Neural cell (in vitro differentiated cells): ENCODE results near the gene DMXL1. TPM values are rescaled to one million over a fixed set of nuclear protein-coding genes. Genes with fewer than 3 reads are reported as not detected.

ENCODE experiments used
- H2AFZ ChIP-seq: fragments of 200-600, 300-800 bp; sonication (generic), shearing (Covaris generic); 2 replicates; pipeline ENCODE4 v1.6.0; 2014; ENCODE audit warnings: low read depth, mild to moderate bottlenecking, antibody characterized with exemption, low read length, moderate library complexity
- H3F3A ChIP-seq: fragments of 200-600 bp; shearing (Covaris generic); 2 replicates; pipeline ENCODE4 v1.6.1; 2016; ENCODE audit warnings: mild to moderate bottlenecking, moderate library complexity, mixed read lengths, antibody characterized with exemption, low read length; ENCODE audit not compliant: insufficient read depth, poor library complexity, severe bottlenecking
- H3K27ac ChIP-seq: fragments of 200-600, 300-800 bp; sonication (generic), shearing (Covaris generic); 2 replicates; pipeline ENCODE4 v1.5.1; 2014; ENCODE audit warnings: mild to moderate bottlenecking, low read length, moderate library complexity
- H3K27me3 ChIP-seq: fragments of 300-800, 200-600 bp; sonication (generic), shearing (Covaris generic); 2 replicates; pipeline ENCODE4 v1.6.0; 2014; ENCODE audit warnings: mild to moderate bottlenecking, low read depth, low read length, moderate library complexity; ENCODE audit not compliant: insufficient read depth
- H3K36me3 ChIP-seq: fragments of 300-800, 200-600 bp; sonication (generic), shearing (Covaris generic); 2 replicates; pipeline ENCODE4 v1.5.1; 2014; ENCODE audit warnings: mild to moderate bottlenecking, antibody characterized with exemption, low read length, moderate library complexity; ENCODE audit not compliant: insufficient read depth
- H3K4me2 ChIP-seq: fragments of 300-800, 200-600 bp; sonication (generic), shearing (Covaris generic); 2 replicates; pipeline ENCODE4 v1.6.0; 2014; ENCODE audit warnings: mild to moderate bottlenecking, low read length
- H3K4me3 ChIP-seq: fragments of 300-800, 200-600 bp; sonication (generic), shearing (Covaris generic); 2 replicates; pipeline ENCODE4 v1.5.1; 2014; ENCODE audit warnings: mild to moderate bottlenecking, low read length, moderate library complexity
- H3K79me2 ChIP-seq: fragments of 200-600 bp; shearing (Covaris generic); replicated peaks from 2 replicates; pipeline ENCODE4 v1.6.0; 2014; ENCODE audit warnings: mild to moderate bottlenecking, low read length, moderate library complexity; ENCODE audit not compliant: insufficient read depth
- H3K9ac ChIP-seq: fragments of 300-800, 200-600 bp; sonication (generic), shearing (Covaris generic); 2 replicates; pipeline ENCODE4 v1.6.1; 2016; ENCODE audit warnings: mild to moderate bottlenecking, low read length, mixed read lengths
- H3K9me2 ChIP-seq: fragments of 200-600 bp; shearing (Covaris generic); 2 replicates; pipeline ENCODE4 v1.6.1; 2016; ENCODE audit warnings: mild to moderate bottlenecking, low read length, mixed read lengths; ENCODE audit not compliant: insufficient read depth
- H3K9me3 ChIP-seq: fragments of 200-600, 300-800 bp; sonication (generic), shearing (Covaris generic); 2 replicates; pipeline ENCODE4 v1.6.1; 2016; ENCODE audit warnings: mild to moderate bottlenecking, mixed run types, low read length, moderate library complexity, mixed read lengths
- H4K20me1 ChIP-seq: fragments of 200-600 bp; shearing (Covaris generic); 2 replicates; pipeline ENCODE4 v1.6.1; 2016; ENCODE audit warnings: mild to moderate bottlenecking, mixed run types; ENCODE audit not compliant: insufficient read depth
- EP300 ChIP-seq: fragments of 450-650 bp; conservative IDR thresholded peaks from 2 replicates; pipeline ENCODE4 v1.6.1; 2014; ENCODE audit warnings: antibody characterized with exemption, mild to moderate bottlenecking, moderate library complexity; ENCODE audit not compliant: poor library complexity, severe bottlenecking
- EZH2 ChIP-seq: fragments of 200-600, 300-800 bp; shearing (Covaris generic), sonication (generic); IDR thresholded peaks from 2 replicates; pipeline ENCODE4 v1.6.1; 2014; ENCODE audit warnings: antibody characterized with exemption, low read length, borderline replicate concordance, mild to moderate bottlenecking; ENCODE audit not compliant: insufficient read depth, poor library complexity, severe bottlenecking
- MXI1 ChIP-seq: fragments of 450-650 bp; conservative IDR thresholded peaks from 2 replicates; pipeline ENCODE4 v1.6.1; 2014; ENCODE audit warnings: antibody characterized with exemption, mild to moderate bottlenecking; ENCODE audit not compliant: poor library complexity, severe bottlenecking
- POLR2AphosphoS5 ChIP-seq: IDR thresholded peaks from 2 replicates; pipeline ENCODE4 v1.6.1; 2012
- RAD21 ChIP-seq: fragments of 450-650 bp; conservative IDR thresholded peaks from 2 replicates; pipeline ENCODE4 v1.6.1; 2014; ENCODE audit warnings: antibody characterized with exemption, mild to moderate bottlenecking, moderate library complexity
- SMC3 ChIP-seq: fragments of 450-650 bp; conservative IDR thresholded peaks from 2 replicates; pipeline ENCODE4 v1.6.1; 2014; ENCODE audit warnings: antibody characterized with exemption, mild to moderate bottlenecking, moderate library complexity; ENCODE audit not compliant: poor library complexity
- TAF1 ChIP-seq: IDR thresholded peaks from 2 replicates; pipeline ENCODE4 v1.6.1; 2012; ENCODE audit warnings: low read depth
- polyA plus RNA-seq: library from polyadenylated mRNA; depleted of rRNA; stranded (reverse); fragments of >200 nt; gene quantifications from 2 replicates; pipeline ENCODE4 v1.2.3, GENCODE V29; 2014
- TF ChIP-seq, protein P1 (sequence below): fragments of 450-650 bp; IDR thresholded peaks from 2 replicates; pipeline ENCODE4 v1.5.1; 2014; ENCODE audit warnings: antibody characterized with exemption, mild to moderate bottlenecking, moderate library complexity; ENCODE audit not compliant: poor library complexity, severe bottlenecking
- TF ChIP-seq, protein P2 (sequence below): IDR thresholded peaks from 2 replicates; pipeline ENCODE4 v1.6.1; 2012; ENCODE audit warnings: borderline replicate concordance

The DMXL1 gene
- polyA plus RNA-seq, 1 donor from 2014 or later, result 46.9 TPM

DNA sequence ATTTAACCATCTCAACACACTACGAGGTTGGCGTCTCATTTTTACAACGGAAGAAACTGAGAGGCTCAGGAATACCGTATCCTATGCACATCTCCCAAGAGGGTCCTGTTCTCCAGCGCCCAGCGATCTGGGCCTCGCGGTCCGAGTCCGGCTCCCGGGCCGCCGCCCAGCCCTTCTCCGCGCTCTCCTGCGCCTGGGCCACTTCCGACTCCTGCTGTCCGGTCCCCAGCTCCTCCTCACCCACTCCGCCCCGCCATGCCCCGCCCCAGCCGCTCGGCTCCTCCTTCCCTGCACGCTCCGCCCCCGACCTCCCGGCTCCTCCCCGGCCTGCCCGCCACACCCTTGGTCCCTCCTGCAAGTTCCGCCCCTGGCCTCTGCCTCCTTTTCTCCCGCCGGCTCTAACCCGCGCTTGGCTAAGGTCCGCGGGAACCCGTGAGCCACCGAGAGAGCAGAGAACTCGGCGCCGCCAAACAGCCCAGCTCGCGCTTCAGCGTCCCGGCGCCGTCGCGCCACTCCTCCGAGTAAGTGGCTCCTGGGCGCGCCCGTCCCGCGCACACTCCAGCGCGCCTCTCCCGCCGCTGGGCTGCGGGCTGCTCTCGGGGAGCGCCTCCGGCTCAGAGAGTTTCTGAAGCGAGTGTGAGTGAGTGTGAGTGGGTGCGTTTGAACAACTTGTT, 197.6 kb downstream of the DMXL1 start:
- Histone ChIP-seq H3K9me3 (no peaks in the 10 kb centered on the region), H3K9me2 (no peaks in the 10 kb centered on the region), H4K20me1 (no peaks in the 10 kb centered on the region), H3K4me2 (peak overlapping the region; percentile 64), H3K4me3 (peak overlapping the region; percentile 90), H3K79me2 (no peaks in the 10 kb centered on the region), H2AFZ (peak overlapping the region; percentile 62), H3K27me3 (peaks cover 10% of the 10 kb centered on the region), H3K27ac (peak overlapping the region; percentile 36), H3K36me3 (no peaks in the 10 kb centered on the region), H3K9ac (peak overlapping the region; percentile 65), H3F3A (no peaks in the 10 kb centered on the region)
- TF ChIP-seq MXI1 (peak; percentile 19), EZH2 (no peak), RAD21 (no peak), EP300 (no peak), POLR2AphosphoS5 (peak; percentile 4), TAF1 (no peak), SMC3 (peak; percentile 22)
- TF ChIP-seq, protein P1, sequence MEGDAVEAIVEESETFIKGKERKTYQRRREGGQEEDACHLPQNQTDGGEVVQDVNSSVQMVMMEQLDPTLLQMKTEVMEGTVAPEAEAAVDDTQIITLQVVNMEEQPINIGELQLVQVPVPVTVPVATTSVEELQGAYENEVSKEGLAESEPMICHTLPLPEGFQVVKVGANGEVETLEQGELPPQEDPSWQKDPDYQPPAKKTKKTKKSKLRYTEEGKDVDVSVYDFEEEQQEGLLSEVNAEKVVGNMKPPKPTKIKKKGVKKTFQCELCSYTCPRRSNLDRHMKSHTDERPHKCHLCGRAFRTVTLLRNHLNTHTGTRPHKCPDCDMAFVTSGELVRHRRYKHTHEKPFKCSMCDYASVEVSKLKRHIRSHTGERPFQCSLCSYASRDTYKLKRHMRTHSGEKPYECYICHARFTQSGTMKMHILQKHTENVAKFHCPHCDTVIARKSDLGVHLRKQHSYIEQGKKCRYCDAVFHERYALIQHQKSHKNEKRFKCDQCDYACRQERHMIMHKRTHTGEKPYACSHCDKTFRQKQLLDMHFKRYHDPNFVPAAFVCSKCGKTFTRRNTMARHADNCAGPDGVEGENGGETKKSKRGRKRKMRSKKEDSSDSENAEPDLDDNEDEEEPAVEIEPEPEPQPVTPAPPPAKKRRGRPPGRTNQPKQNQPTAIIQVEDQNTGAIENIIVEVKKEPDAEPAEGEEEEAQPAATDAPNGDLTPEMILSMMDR, result no peak
- TF ChIP-seq, protein P2, sequence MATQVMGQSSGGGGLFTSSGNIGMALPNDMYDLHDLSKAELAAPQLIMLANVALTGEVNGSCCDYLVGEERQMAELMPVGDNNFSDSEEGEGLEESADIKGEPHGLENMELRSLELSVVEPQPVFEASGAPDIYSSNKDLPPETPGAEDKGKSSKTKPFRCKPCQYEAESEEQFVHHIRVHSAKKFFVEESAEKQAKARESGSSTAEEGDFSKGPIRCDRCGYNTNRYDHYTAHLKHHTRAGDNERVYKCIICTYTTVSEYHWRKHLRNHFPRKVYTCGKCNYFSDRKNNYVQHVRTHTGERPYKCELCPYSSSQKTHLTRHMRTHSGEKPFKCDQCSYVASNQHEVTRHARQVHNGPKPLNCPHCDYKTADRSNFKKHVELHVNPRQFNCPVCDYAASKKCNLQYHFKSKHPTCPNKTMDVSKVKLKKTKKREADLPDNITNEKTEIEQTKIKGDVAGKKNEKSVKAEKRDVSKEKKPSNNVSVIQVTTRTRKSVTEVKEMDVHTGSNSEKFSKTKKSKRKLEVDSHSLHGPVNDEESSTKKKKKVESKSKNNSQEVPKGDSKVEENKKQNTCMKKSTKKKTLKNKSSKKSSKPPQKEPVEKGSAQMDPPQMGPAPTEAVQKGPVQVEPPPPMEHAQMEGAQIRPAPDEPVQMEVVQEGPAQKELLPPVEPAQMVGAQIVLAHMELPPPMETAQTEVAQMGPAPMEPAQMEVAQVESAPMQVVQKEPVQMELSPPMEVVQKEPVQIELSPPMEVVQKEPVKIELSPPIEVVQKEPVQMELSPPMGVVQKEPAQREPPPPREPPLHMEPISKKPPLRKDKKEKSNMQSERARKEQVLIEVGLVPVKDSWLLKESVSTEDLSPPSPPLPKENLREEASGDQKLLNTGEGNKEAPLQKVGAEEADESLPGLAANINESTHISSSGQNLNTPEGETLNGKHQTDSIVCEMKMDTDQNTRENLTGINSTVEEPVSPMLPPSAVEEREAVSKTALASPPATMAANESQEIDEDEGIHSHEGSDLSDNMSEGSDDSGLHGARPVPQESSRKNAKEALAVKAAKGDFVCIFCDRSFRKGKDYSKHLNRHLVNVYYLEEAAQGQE, result no peak

DNA sequence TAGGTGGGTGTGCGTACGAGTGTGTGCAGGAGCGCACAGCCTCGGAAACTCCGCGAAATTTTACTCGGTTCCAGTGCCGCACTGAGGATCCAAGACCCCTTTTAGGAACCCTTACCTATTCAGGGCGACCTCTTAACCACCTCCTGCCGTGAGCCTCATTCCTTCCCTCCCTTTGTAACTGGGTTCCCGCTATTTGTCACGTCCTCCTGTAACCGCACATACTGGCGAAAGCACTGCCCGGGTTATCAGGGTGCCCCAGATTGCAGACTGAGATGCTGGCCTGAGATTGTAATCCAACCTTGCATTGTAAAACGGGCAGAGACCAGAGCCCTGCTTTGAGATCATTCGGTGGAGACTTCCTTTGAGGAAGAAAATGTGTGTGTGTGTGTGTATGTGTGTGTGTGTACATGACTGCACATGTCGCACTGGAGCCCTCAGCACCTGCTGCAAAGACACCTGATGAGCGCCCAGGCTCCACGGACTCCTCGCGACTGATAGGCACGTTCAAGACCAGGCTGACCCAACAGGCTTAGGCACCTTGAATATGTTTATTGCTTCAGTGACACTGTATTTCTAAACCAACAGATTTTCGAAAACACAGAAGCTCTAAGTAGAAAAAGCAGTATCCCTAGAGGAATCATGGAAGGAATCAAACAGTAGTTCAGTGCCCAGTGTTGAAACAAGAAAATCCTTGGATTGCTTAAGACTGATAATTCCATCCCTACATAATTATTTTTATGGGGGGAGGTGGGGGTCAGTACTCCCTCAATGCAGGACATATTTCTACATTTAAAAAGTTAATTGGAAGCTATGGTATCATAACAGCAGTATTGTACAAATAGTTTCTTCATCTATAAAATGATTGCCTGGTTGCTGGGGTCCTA, 198.4 kb downstream of the DMXL1 start:
- no peaks in the 10 kb centered on the region for H3K36me3 ChIP-seq
- H3K79me2 ChIP-seq, result no peaks in the 10 kb centered on the region
- no peaks in the 10 kb centered on the region for H3K9me3 ChIP-seq
- H3K4me3 ChIP-seq, result peak overlapping the region; percentile 90
- peak overlapping the region; percentile 62 for H2AFZ ChIP-seq
- no peaks in the 10 kb centered on the region for H3K9me2 ChIP-seq
- TF ChIP-seq POLR2AphosphoS5, result no peak
- TF ChIP-seq RAD21, result no peak
- no peak for TF ChIP-seq TAF1
- H3K9ac ChIP-seq, result peak overlapping the region; percentile 65
- peaks cover 10% of the 10 kb centered on the region for H3K27me3 ChIP-seq
- H4K20me1 ChIP-seq, result no peaks in the 10 kb centered on the region
- H3K27ac ChIP-seq, result no peak overlapping the region
- H3K4me2 ChIP-seq, result peak overlapping the region; percentile 64
- H3F3A ChIP-seq, result no peaks in the 10 kb centered on the region
